HEK293T (cell line): ENCODE results near the gene MYRFL.

ENCODE experiments used
- ELF4 ChIP-seq: fragments of 450-650 bp; IDR thresholded peaks from 2 replicates; pipeline ENCODE4 v1.6.1; 2017; ENCODE audit warnings: antibody characterized with exemption
- FOXA1 ChIP-seq: fragments of 450-650 bp; IDR thresholded peaks from 2 replicates; pipeline ENCODE4 v1.6.1; 2016; ENCODE audit warnings: mild to moderate bottlenecking
- FOXK2 ChIP-seq: fragments of 450-650 bp; IDR thresholded peaks from 2 replicates; pipeline ENCODE4 v1.6.1; 2016; ENCODE audit warnings: mild to moderate bottlenecking
- L3MBTL2 ChIP-seq: fragments of 450-650 bp; conservative IDR thresholded peaks from 2 replicates; pipeline ENCODE4 v1.6.1; 2016; ENCODE audit warnings: mild to moderate bottlenecking
- SP1 ChIP-seq: fragments of 450-650 bp; IDR thresholded peaks from 2 replicates; pipeline ENCODE4 v1.6.1; 2017
- SUZ12 ChIP-seq: fragments of 450-650 bp; IDR thresholded peaks from 2 replicates; pipeline ENCODE4 v1.6.1; 2016; ENCODE audit warnings: mild to moderate bottlenecking

- TF ChIP-seq ELF4 (no peak), FOXK2 (no peak), SP1 (no peak), L3MBTL2 (no peak), SUZ12 (no peak), FOXA1 (no peak)
These were observed 153.0 kb downstream of the MYRFL start for GRCh38 chr12:69978020-69978419.
